Fibroblast of skin of right quadriceps (primary cell): ENCODE results near the gene METTL1.
"Not testable (repeated sequence)": the region's sequence is repeated elsewhere in the genome, so short reads cannot be mapped to it uniquely, and the experiment has no call there.

Experiments
- DNase-seq: peaks from one replicate; pipeline ENCODE4 v3.0.0-alpha.2; 2013

The METTL1 gene

GRCh38 chr12:57721846-57722608 lies 49.9 kb downstream of the METTL1 start:
- DNase-seq: not testable (repeated sequence)

- DNase-seq: no peak
Measured at GRCh38 chr12:57720606-57721595, 51.0 kb downstream of the METTL1 start.

- no peak for DNase-seq
Measured at GRCh38 chr12:57719777-57720605, 51.9 kb downstream of the METTL1 start.

- no peak for DNase-seq
Measured at GRCh38 chr12:57718641-57719528, 53.0 kb downstream of the METTL1 start.
